ENCODE measurements around the gene GALNT18. TPM values are rescaled to one million over a fixed set of nuclear protein-coding genes. Genes with fewer than 3 reads are reported as not detected.

GALNT18 gene
- total and polyA plus RNA-seq, 2 donors (not counting 3 experiments of a cell fraction or from before 2014, with no cell fraction given), result 0.17 to 0.18 TPM

- no TSS peak for BruUV-seq (replicated peaks)
- CTCF ChIA-PET, result interaction anchor here (1.2 kb wide), 1 partner anchor 11 kb away, joined by 4 read pairs; no protein-coding TSS in a partner anchor
- DNase-seq (ENCODE audit: low read depth, low spot score) (no peak), FAIRE-seq (no peak)
- Histone ChIP-seq H4K20me1 (replicated peaks; ENCODE audit: control insufficient read depth, extremely low read depth, insufficient read depth, low read length) (no peaks in the 10 kb centered on the region), H3K27me3 (ENCODE audit: control insufficient read depth in 2 of 2, insufficient read depth in 2 of 2, low read length in 2 of 2) (peaks cover 0 to 2% of the 10 kb centered on the region in 2 experiments), H2AFZ (ENCODE audit: low read depth, low read length) (no peak overlapping the region), H3K9me1 (replicated peaks; ENCODE audit: control insufficient read depth, extremely low read depth, insufficient read depth, low read length) (no peaks in the 10 kb centered on the region), H3K9ac (replicated peaks; ENCODE audit: extremely low read depth, insufficient read depth, low read length) (no peak overlapping the region), H3K36me3 (ENCODE audit: control insufficient read depth in 2 of 2, extremely low read depth in 1 of 2, insufficient read depth in 2 of 2, low read length in 2 of 2) (no peaks in the 10 kb centered on the region), H3K79me2 (ENCODE audit: control insufficient read depth, insufficient read depth, low read length) (no peaks in the 10 kb centered on the region), H3K4me1 (ENCODE audit: control insufficient read depth, extremely low read depth, insufficient read depth, low read length) (peaks cover 7% of the 10 kb centered on the region), H3K4me3 (replicated peaks in 1 of 3; ENCODE audit: insufficient read depth in 1 of 3, low read depth in 1 of 3, low read length in 3 of 3) (no peak overlapping the region), H3K4me2 (ENCODE audit: insufficient read depth, low read length) (no peak overlapping the region), H3K27ac (ENCODE audit: insufficient read depth, low read depth, low read length) (no peak overlapping the region), H3K9me3 (replicated peaks; ENCODE audit: control insufficient read depth, insufficient read depth, low read length) (no peaks in the 10 kb centered on the region)
- dilution Hi-C loops (cut with MboI; ENCODE audit: extremely low pct_ligation_motif_present, low sequenced_read_pairs), result no loop called here
- TF ChIP-seq JUN (IDR thresholded peaks at IDR 0.05; ENCODE audit: borderline replicate concordance, insufficient read depth, insufficient read length, low read depth), result no peak
- TF ChIP-seq MYC (IDR thresholded peaks at IDR 0.05; ENCODE audit: low read depth, low read length), result no peak
- no peak for TF ChIP-seq CTCF (IDR thresholded peaks at IDR 0.05; ENCODE audit: extremely low read depth in 1 of 2, insufficient read depth in 1 of 2, low read depth in 1 of 2, low read length in 2 of 2)
- no peak for TF ChIP-seq GATA2 (IDR thresholded peaks at IDR 0.05; ENCODE audit: insufficient read depth, insufficient read length, low read depth, low read length)
- no peak for TF ChIP-seq EZH2 (IDR thresholded peaks at IDR 0.05; ENCODE audit: borderline replicate concordance, low read depth, low read length, severe bottlenecking)
- TF ChIP-seq POLR2A (IDR thresholded peaks at IDR 0.05; ENCODE audit: low read depth, low read length), result no peak
- no peak for TF ChIP-seq MAX (IDR thresholded peaks at IDR 0.05; ENCODE audit: insufficient read depth, insufficient read length)
- no peak for TF ChIP-seq FOS (IDR thresholded peaks at IDR 0.05; ENCODE audit: borderline replicate concordance, insufficient read depth, low read length)
- TF ChIP-seq POLR2AphosphoS5 (IDR thresholded peaks at IDR 0.05; ENCODE audit: insufficient read depth, low read depth, low read length), result no peak
- POLR2A ChIA-PET, result no interaction called here
- intact Hi-C loops (cut with micrococcal nuclease), result no loop called here
Observed at GRCh38 chr11:11346303-11346702, 275.5 kb downstream of the GALNT18 start.

Data from endothelial cell of umbilical vein (primary cell).